MCF 10A (cell line): ENCODE results near the gene EBPL. TPM values are rescaled to one million over a fixed set of nuclear protein-coding genes. Genes with fewer than 3 reads are reported as not detected.

Experiments used
- BruUV-seq: library from RNA; stranded (reverse); fragments of 400-500 nt; replicated peaks from 2 replicates; lab custom pipeline; 2021; lab: Mats Ljungman, UMichigan
- CTCF ChIA-PET: fragments of 300-600 bp; sonication (Branson Sonifier 250); formaldehyde crosslinking; extraction: SDS; loops from one replicate; lab custom pipeline; 2021; ENCODE audit warnings: antibody characterized with exemption, inconsistent platforms; lab: Yijun Ruan, JAX
- POLR2A ChIA-PET: fragments of 300-600, 350-650 bp; sonication (Branson Sonifier 250); formaldehyde crosslinking; extraction: SDS; loops from one replicate; lab custom pipeline; 2020; ENCODE audit warnings: antibody characterized with exemption, inconsistent platforms; lab: Yijun Ruan, JAX
- DNase-seq: peaks from one replicate; pipeline ENCODE4 v3.0.0-alpha.2; 2018; ENCODE audit not compliant: unreplicated experiment
- H3K27ac Mint-ChIP-seq: one replicate; pipeline ENCODE4 v1.8.0; 2022; ENCODE audit warnings: mild to moderate bottlenecking, low read depth, mixed read lengths; ENCODE audit not compliant: unreplicated experiment
- H3K27me3 Mint-ChIP-seq: one replicate; pipeline ENCODE4 v1.8.0; 2022; ENCODE audit warnings: mixed read lengths; ENCODE audit not compliant: insufficient read depth, unreplicated experiment
- H3K36me3 Mint-ChIP-seq: one replicate; pipeline ENCODE4 v1.8.0; 2022; ENCODE audit warnings: mild to moderate bottlenecking, moderate library complexity, mixed read lengths; ENCODE audit not compliant: insufficient read depth, unreplicated experiment
- H3K4me1 Mint-ChIP-seq: one replicate; pipeline ENCODE4 v1.8.0; 2022; ENCODE audit warnings: mixed read lengths; ENCODE audit not compliant: insufficient read depth, unreplicated experiment
- H3K4me3 Mint-ChIP-seq: one replicate; pipeline ENCODE4 v1.8.0; 2022; ENCODE audit warnings: mild to moderate bottlenecking, moderate library complexity, mixed read lengths; ENCODE audit not compliant: unreplicated experiment
- H3K9me3 Mint-ChIP-seq: one replicate; pipeline ENCODE4 v1.8.0; 2022; ENCODE audit warnings: mixed read lengths; ENCODE audit not compliant: unreplicated experiment
- CTCF ChIP-seq: fragments of 200-600 bp; IDR thresholded peaks from one replicate; pipeline ENCODE4 v1.8.0; 2022; ENCODE audit warnings: antibody characterized with exemption, mild to moderate bottlenecking; ENCODE audit not compliant: unreplicated experiment
- intact Hi-C: fragments of 100-400 bp; cut with micrococcal nuclease; formaldehyde crosslinking; loops from 2 replicates; pipeline ENCODE4 v1.14.1; 2022
- total RNA-seq: library from RNA; stranded (reverse); gene quantifications from 2 replicates; pipeline ENCODE4 v1.2.3, GENCODE V29; 2022

The EBPL gene
- total RNA-seq, 1 experiment from 2014 or later = 121 TPM

GRCh38 chr13:49733181-49733951 lies 42.1 kb upstream of the EBPL start:
- CTCF ChIA-PET = no interaction called here
- POLR2A ChIA-PET = interaction anchor here (1.7 kb wide), 1 partner anchor 60 kb away, joined by 4 read pairs; the partner anchor contains the start of gene KPNA3
- H3K27ac Mint-ChIP-seq = peak overlapping the region; percentile 23
- DNase-seq = peak; percentile 37
- TF ChIP-seq CTCF = no peak
- H3K4me1 Mint-ChIP-seq = no peaks in the 10 kb centered on the region
- no peaks in the 10 kb centered on the region for H3K27me3 Mint-ChIP-seq
- H3K4me3 Mint-ChIP-seq = no peak overlapping the region
- peaks cover 23% of the 10 kb centered on the region for H3K36me3 Mint-ChIP-seq
- intact Hi-C loops = loop anchor here (10.0 kb wide), 1 partner anchor 61 kb away; the partner anchor contains the start of gene KPNA3
- no peaks in the 10 kb centered on the region for H3K9me3 Mint-ChIP-seq
- BruUV-seq = no TSS peak

DNA sequence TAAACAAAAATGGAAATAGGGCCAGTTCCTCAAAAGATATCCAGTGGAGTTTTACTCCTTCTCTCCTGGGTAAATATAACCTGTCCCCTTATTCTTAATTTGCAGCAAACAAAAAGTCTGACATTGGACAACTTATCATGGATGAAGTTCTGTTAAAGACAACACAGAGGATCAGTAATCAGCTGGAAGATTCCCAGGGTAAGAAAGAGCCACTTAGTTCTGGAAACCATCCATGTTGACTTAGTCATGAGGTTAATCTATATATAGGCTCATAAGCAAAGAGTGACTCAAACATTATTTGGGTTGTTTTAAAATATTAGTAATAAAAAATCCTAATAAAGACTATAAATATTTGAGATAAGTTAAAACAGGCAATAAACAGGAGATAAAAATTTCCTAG lies 40.5 kb upstream of the EBPL start:
- Mint-ChIP-seq H3K4me1 (no peaks in the 10 kb centered on the region), H3K36me3 (peaks cover 29% of the 10 kb centered on the region), H3K27me3 (no peaks in the 10 kb centered on the region), H3K4me3 (no peak overlapping the region), H3K27ac (no peak overlapping the region), H3K9me3 (no peaks in the 10 kb centered on the region)
- no peak for TF ChIP-seq CTCF
- no TSS peak for BruUV-seq
- POLR2A ChIA-PET = interaction anchor here (0.7 kb wide), 1 partner anchor 61 kb away, joined by 3 read pairs; no protein-coding TSS in a partner anchor
- DNase-seq = peak; percentile 43
- intact Hi-C loops = loop anchor here (10.0 kb wide), 1 partner anchor 63 kb away; the partner anchor contains the start of gene KPNA3
- CTCF ChIA-PET = interaction anchor here (0.6 kb wide), 1 partner anchor 46 kb away, joined by 3 read pairs; no protein-coding TSS in a partner anchor

DNA sequence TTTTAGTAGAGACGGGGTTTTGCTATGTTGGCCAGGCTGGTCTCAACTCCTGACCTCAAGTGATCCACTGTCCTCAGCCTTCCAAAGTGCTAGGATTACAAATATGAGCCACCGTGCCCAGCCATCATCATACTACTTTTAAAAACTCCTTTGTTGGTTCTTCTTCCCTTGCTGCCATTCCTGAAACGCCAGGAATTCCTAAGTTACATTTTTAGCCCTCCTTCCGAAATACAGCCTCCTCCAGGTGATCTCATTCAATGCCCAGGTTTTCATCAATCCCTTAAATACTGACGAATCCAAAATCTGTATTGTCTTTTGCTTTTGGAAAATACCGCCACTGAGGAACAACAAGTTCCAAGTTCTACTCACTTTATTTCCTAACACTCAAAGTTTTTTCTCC lies 25.3 kb upstream of the EBPL start:
- H3K27me3 Mint-ChIP-seq = no peaks in the 10 kb centered on the region
- POLR2A ChIA-PET = interaction anchor here (0.9 kb wide), 1 partner anchor 76 kb away, joined by 3 read pairs; the partner anchor contains the start of gene KPNA3
- intact Hi-C loops = no loop called here
- no peak overlapping the region for H3K27ac Mint-ChIP-seq
- no peak for DNase-seq
- H3K9me3 Mint-ChIP-seq = peaks cover 7% of the 10 kb centered on the region
- TF ChIP-seq CTCF = no peak
- H3K4me1 Mint-ChIP-seq = no peaks in the 10 kb centered on the region
- BruUV-seq = no TSS peak
- CTCF ChIA-PET = no interaction called here
- peaks cover 45% of the 10 kb centered on the region for H3K36me3 Mint-ChIP-seq
- no peak overlapping the region for H3K4me3 Mint-ChIP-seq

GRCh38 chr13:49714757-49715156 lies 23.5 kb upstream of the EBPL start:
- intact Hi-C loops = no loop called here
- no TSS peak for BruUV-seq

More at GRCh38 chr13:49714757-49715156, 23.5 kb upstream of the EBPL start:
- CTCF ChIA-PET = no interaction called here
- Mint-ChIP-seq H3K4me3 (no peak overlapping the region), H3K9me3 (peaks cover 7% of the 10 kb centered on the region), H3K4me1 (no peaks in the 10 kb centered on the region), H3K36me3 (peaks cover 35% of the 10 kb centered on the region), H3K27ac (no peak overlapping the region), H3K27me3 (no peaks in the 10 kb centered on the region)
- TF ChIP-seq CTCF = no peak
- POLR2A ChIA-PET = interaction anchor here (0.6 kb wide), 1 partner anchor 57 kb away, joined by 3 read pairs; no protein-coding TSS in a partner anchor
- no peak for DNase-seq
